Measurements from ENCODE around the gene CDK5RAP2.

The CDK5RAP2 gene

GRCh38 chr9:120593250-120593954 lies 13.4 kb upstream of the CDK5RAP2 start:
- in situ Hi-C loops (cut with MboI; ENCODE audit: low sequenced_read_pairs): no loop called here

- in situ Hi-C loops (cut with MboI; ENCODE audit: low sequenced_read_pairs): no loop called here
Measured at GRCh38 chr9:120592210-120592609, 12.2 kb upstream of the CDK5RAP2 start.

GRCh38 chr9:120587328-120587727 lies 7.4 kb upstream of the CDK5RAP2 start:
- in situ Hi-C loops (cut with MboI; ENCODE audit: low sequenced_read_pairs): no loop called here

- in situ Hi-C loops (cut with MboI; ENCODE audit: low sequenced_read_pairs): no loop called here
Measured at GRCh38 chr9:120583958-120584369, 4.0 kb upstream of the CDK5RAP2 start.

GRCh38 chr9:120579139-120580050 lies 572 bp downstream of the CDK5RAP2 start:
- in situ Hi-C loops (cut with MboI; ENCODE audit: low sequenced_read_pairs): no loop called here

GRCh38 chr9:120574473-120574872 lies 5.5 kb downstream of the CDK5RAP2 start:
- in situ Hi-C loops (cut with MboI; ENCODE audit: low sequenced_read_pairs): no loop called here

- in situ Hi-C loops (cut with MboI; ENCODE audit: low sequenced_read_pairs): no loop called here
Measured at GRCh38 chr9:120572472-120572871, 7.5 kb downstream of the CDK5RAP2 start.

GRCh38 chr9:120571443-120572257 lies 8.3 kb downstream of the CDK5RAP2 start:
- in situ Hi-C loops (cut with MboI; ENCODE audit: low sequenced_read_pairs): no loop called here

- in situ Hi-C loops (cut with MboI; ENCODE audit: low sequenced_read_pairs): no loop called here
Measured at GRCh38 chr9:120570296-120570695, 9.7 kb downstream of the CDK5RAP2 start.

GRCh38 chr9:120569556-120569955 lies 10.4 kb downstream of the CDK5RAP2 start:
- in situ Hi-C loops (cut with MboI; ENCODE audit: low sequenced_read_pairs): no loop called here

- in situ Hi-C loops (cut with MboI; ENCODE audit: low sequenced_read_pairs): no loop called here
Measured at GRCh38 chr9:120568816-120569215, 11.2 kb downstream of the CDK5RAP2 start.

- in situ Hi-C loops (cut with MboI; ENCODE audit: low sequenced_read_pairs): no loop called here
Measured at GRCh38 chr9:120567874-120568273, 12.1 kb downstream of the CDK5RAP2 start.

- in situ Hi-C loops (cut with MboI; ENCODE audit: low sequenced_read_pairs): no loop called here
Measured at GRCh38 chr9:120567081-120567480, 12.9 kb downstream of the CDK5RAP2 start.

- in situ Hi-C loops (cut with MboI; ENCODE audit: low sequenced_read_pairs): no loop called here
Measured at GRCh38 chr9:120564589-120564988, 15.4 kb downstream of the CDK5RAP2 start.

- in situ Hi-C loops (cut with MboI; ENCODE audit: low sequenced_read_pairs): no loop called here
Measured at GRCh38 chr9:120562861-120563443, 17.0 kb downstream of the CDK5RAP2 start.

GRCh38 chr9:120561709-120562108 lies 18.3 kb downstream of the CDK5RAP2 start:
- in situ Hi-C loops (cut with MboI; ENCODE audit: low sequenced_read_pairs): no loop called here

- in situ Hi-C loops (cut with MboI; ENCODE audit: low sequenced_read_pairs): no loop called here
Measured at GRCh38 chr9:120559546-120559945, 20.4 kb downstream of the CDK5RAP2 start.

GRCh38 chr9:120558454-120558853 lies 21.5 kb downstream of the CDK5RAP2 start:
- in situ Hi-C loops (cut with MboI; ENCODE audit: low sequenced_read_pairs): no loop called here

GRCh38 chr9:120557205-120557604 lies 22.8 kb downstream of the CDK5RAP2 start:
- in situ Hi-C loops (cut with MboI; ENCODE audit: low sequenced_read_pairs): no loop called here

GRCh38 chr9:120556775-120557174 lies 23.2 kb downstream of the CDK5RAP2 start:
- in situ Hi-C loops (cut with MboI; ENCODE audit: low sequenced_read_pairs): no loop called here

- in situ Hi-C loops (cut with MboI; ENCODE audit: low sequenced_read_pairs): no loop called here
Measured at GRCh38 chr9:120555839-120556238, 24.1 kb downstream of the CDK5RAP2 start.
